Adrenal gland (tissue), 5 donors: ENCODE results near the gene E2F4.

ENCODE experiments used
- POLR2A ChIP-seq, 2 donors: fragments of 450-650 bp; IDR thresholded peaks; one replicate each; pipeline ENCODE4 v1.6.1; 2017; ENCODE audit warnings: antibody characterized with exemption in 2 of 2, mild to moderate bottlenecking in 2 of 2, moderate library complexity in 1 of 2
- TF ChIP-seq, protein P1 (sequence below), 6 experiments: fragments of 450-650 bp in 4 of 6; fragments of 200-600 bp in 2 of 6; sonication (generic) in 1 of 6; IDR thresholded peaks; 1 replicate in 5 of 6; 2 replicates in 1 of 6; pipeline versions ENCODE4 v1.5.1 to v1.8.0; 2016 to 2021; ENCODE audit warnings: antibody characterized with exemption in 6 of 6, mild to moderate bottlenecking in 2 of 6, moderate library complexity in 1 of 6
- donor health status: DM: no; HTN: no; CAD: no.

DNA sequence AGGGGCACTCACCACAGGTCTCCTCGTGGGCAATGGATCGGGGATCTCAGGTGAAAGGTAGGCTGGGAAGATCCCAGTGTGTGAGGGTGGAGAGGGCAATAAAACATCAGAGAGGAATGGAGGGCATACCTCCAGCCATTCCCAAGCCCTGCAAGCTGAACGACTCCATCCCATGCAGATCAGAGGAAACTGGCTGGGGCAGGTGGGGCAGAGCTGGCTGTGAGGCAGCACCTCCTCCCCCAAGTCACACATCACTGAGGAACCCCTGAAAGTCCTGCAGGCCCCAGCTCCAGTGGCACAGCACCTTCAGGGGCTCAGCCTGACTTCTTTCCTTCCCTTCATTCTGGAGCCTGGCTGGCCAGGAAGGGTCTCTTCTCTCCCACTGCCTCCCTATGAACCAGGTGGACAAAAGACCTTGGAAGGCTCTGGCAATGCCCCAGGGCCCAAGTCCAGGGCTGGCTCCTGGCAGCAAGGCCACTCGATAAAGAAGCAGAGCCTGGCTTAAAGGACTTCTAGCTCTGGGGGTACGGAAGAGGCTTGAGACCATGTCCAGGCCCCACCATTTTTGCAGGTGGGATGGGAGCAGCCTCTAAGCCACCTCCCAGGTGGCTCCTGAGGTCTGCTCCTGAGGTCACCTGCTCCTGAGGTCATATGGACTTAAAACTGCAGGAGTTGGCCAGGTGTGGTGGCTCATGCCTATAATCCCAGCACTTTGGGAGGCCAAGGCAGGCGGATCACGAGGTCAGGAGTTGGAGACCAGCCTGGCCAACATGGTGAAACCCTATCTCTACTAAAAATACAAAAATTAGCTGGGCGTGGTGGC is 21.5 kb downstream of the E2F4 start:
- TF ChIP-seq, protein P1, sequence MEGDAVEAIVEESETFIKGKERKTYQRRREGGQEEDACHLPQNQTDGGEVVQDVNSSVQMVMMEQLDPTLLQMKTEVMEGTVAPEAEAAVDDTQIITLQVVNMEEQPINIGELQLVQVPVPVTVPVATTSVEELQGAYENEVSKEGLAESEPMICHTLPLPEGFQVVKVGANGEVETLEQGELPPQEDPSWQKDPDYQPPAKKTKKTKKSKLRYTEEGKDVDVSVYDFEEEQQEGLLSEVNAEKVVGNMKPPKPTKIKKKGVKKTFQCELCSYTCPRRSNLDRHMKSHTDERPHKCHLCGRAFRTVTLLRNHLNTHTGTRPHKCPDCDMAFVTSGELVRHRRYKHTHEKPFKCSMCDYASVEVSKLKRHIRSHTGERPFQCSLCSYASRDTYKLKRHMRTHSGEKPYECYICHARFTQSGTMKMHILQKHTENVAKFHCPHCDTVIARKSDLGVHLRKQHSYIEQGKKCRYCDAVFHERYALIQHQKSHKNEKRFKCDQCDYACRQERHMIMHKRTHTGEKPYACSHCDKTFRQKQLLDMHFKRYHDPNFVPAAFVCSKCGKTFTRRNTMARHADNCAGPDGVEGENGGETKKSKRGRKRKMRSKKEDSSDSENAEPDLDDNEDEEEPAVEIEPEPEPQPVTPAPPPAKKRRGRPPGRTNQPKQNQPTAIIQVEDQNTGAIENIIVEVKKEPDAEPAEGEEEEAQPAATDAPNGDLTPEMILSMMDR (IDR thresholded peaks at IDR 0.05), result no peak
- TF ChIP-seq POLR2A (IDR thresholded peaks at IDR 0.05), result no peak
